EH (cell line): ENCODE results near the gene GPR78.
A peak's percentile ranks its signal among the peaks of the same experiment; 100 is the strongest.
"Not testable (repeated sequence)": the region's sequence is repeated elsewhere in the genome, so short reads cannot be mapped to it uniquely, and the experiment has no call there.

Experiments
- DNase-seq: peaks from one replicate; pipeline ENCODE4 v3.0.0-alpha.2; 2015; ENCODE audit warnings: low read depth

The GPR78 gene

GRCh38 chr4:8564595-8564994 is 15.6 kb upstream of the GPR78 start:
- DNase-seq, result no peak

- peak; percentile 75 for DNase-seq
Observed at GRCh38 chr4:8568068-8568668, 12.0 kb upstream of the GPR78 start.

GRCh38 chr4:8570201-8570600 is 10.0 kb upstream of the GPR78 start:
- DNase-seq, result no peak

- peak; percentile 51 for DNase-seq
Observed at GRCh38 chr4:8571702-8572685, 8.2 kb upstream of the GPR78 start.

GRCh38 chr4:8573266-8573665 is 6.9 kb upstream of the GPR78 start:
- no peak for DNase-seq

GRCh38 chr4:8574796-8575370 is 5.3 kb upstream of the GPR78 start:
- DNase-seq, result no peak

GRCh38 chr4:8575457-8575856 is 4.7 kb upstream of the GPR78 start:
- no peak for DNase-seq

GRCh38 chr4:8576591-8576990 is 3.6 kb upstream of the GPR78 start:
- not testable (repeated sequence) for DNase-seq

GRCh38 chr4:8577046-8577445 is 3.1 kb upstream of the GPR78 start:
- DNase-seq, result no peak

- no peak for DNase-seq
Observed at GRCh38 chr4:8577972-8578371, 2.2 kb upstream of the GPR78 start.

- DNase-seq, result no peak
Observed at GRCh38 chr4:8578717-8579116, 1.5 kb upstream of the GPR78 start.

GRCh38 chr4:8579526-8580320 is 469 bp upstream of the GPR78 start:
- no peak for DNase-seq

- no peak for DNase-seq
Observed at GRCh38 chr4:8581094-8581861, 1.1 kb downstream of the GPR78 start.

GRCh38 chr4:8582016-8582415 is 1.8 kb downstream of the GPR78 start:
- DNase-seq, result no peak

GRCh38 chr4:8582436-8582835 is 2.2 kb downstream of the GPR78 start:
- DNase-seq, result no peak

- DNase-seq, result no peak
Observed at GRCh38 chr4:8582941-8583654, 2.9 kb downstream of the GPR78 start.

GRCh38 chr4:8583655-8584025 is 3.4 kb downstream of the GPR78 start:
- no peak for DNase-seq

GRCh38 chr4:8585186-8585585 is 5.0 kb downstream of the GPR78 start:
- DNase-seq, result no peak

GRCh38 chr4:8585721-8586212 is 5.6 kb downstream of the GPR78 start:
- no peak for DNase-seq

GRCh38 chr4:8586246-8586645 is 6.1 kb downstream of the GPR78 start:
- no peak for DNase-seq
